H9 (cell line): ENCODE results near the gene BNIP5. TPM values are rescaled to one million over a fixed set of nuclear protein-coding genes. Genes with fewer than 3 reads are reported as not detected.

ENCODE experiments used
- DNase-seq: peaks from one replicate; pipeline ENCODE4 v3.0.0-alpha.2; 2017
- H2AFZ ChIP-seq: one replicate; pipeline ENCODE4 v1.6.1; 2013; ENCODE audit warnings: mild to moderate bottlenecking, low read length, control low read depth, moderate library complexity
- H2AK5ac ChIP-seq: 2 replicates; pipeline ENCODE4 v1.6.1; 2013; ENCODE audit warnings: low read length, control low read depth, mixed read lengths; ENCODE audit not compliant: insufficient read length
- H2BK120ac ChIP-seq: one replicate; pipeline ENCODE4 v1.6.1; 2013; ENCODE audit warnings: low read depth, mild to moderate bottlenecking, low read length, control low read depth, inconsistent platforms; ENCODE audit not compliant: poor library complexity, severe bottlenecking
- H2BK12ac ChIP-seq: 2 replicates; pipeline ENCODE4 v1.6.1; 2013; ENCODE audit warnings: low read length, control low read depth, mixed read lengths, low read depth; ENCODE audit not compliant: insufficient read length
- H2BK15ac ChIP-seq: 2 replicates; pipeline ENCODE4 v1.6.1; 2013; ENCODE audit warnings: low read depth, low read length, control low read depth
- H2BK20ac ChIP-seq: one replicate; pipeline ENCODE4 v1.6.1; 2013; ENCODE audit warnings: low read depth, mild to moderate bottlenecking, low read length, control low read depth, inconsistent platforms; ENCODE audit not compliant: poor library complexity, severe bottlenecking
- H2BK5ac ChIP-seq: 2 replicates; pipeline ENCODE4 v1.6.1; 2013; ENCODE audit warnings: low read length, control low read depth, mixed read lengths; ENCODE audit not compliant: insufficient read length
- H3K14ac ChIP-seq: 2 replicates; pipeline ENCODE4 v1.6.1; 2013; ENCODE audit warnings: low read length, control low read depth; ENCODE audit not compliant: insufficient read depth
- H3K18ac ChIP-seq: 2 replicates; pipeline ENCODE4 v1.6.1; 2013; ENCODE audit warnings: low read depth, mild to moderate bottlenecking, mixed read lengths, low read length, control low read depth; ENCODE audit not compliant: insufficient read length
- H3K23ac ChIP-seq: 2 replicates; pipeline ENCODE4 v1.6.1; 2013; ENCODE audit warnings: low read length, control low read depth, mixed read lengths, low read depth; ENCODE audit not compliant: insufficient read length
- H3K23me2 ChIP-seq: 2 replicates; pipeline ENCODE4 v1.6.1; 2013; ENCODE audit warnings: low read depth, mild to moderate bottlenecking, mixed read lengths, low read length, control low read depth; ENCODE audit not compliant: insufficient read length, poor library complexity, severe bottlenecking
- H3K27ac ChIP-seq: 2 replicates; pipeline ENCODE4 v1.5.1; 2013; ENCODE audit warnings: low read length, control low read depth, mixed read lengths, low read depth; ENCODE audit not compliant: insufficient read length
- H3K27me3 ChIP-seq: 2 replicates; pipeline ENCODE4 v1.6.1; 2013; ENCODE audit warnings: low read length, control low read depth, inconsistent platforms; ENCODE audit not compliant: insufficient read depth
- H3K4ac ChIP-seq: 2 replicates; pipeline ENCODE4 v1.6.1; 2013; ENCODE audit warnings: low read depth, mild to moderate bottlenecking, control low read depth, inconsistent platforms, low read length, moderate library complexity
- H3K4me1 ChIP-seq: 2 replicates; pipeline ENCODE4 v1.6.1; 2013; ENCODE audit warnings: low read length, control low read depth, inconsistent platforms; ENCODE audit not compliant: insufficient read depth
- H3K4me2 ChIP-seq: 2 replicates; pipeline ENCODE4 v1.6.1; 2013; ENCODE audit warnings: low read length, control low read depth, mixed read lengths; ENCODE audit not compliant: insufficient read length, insufficient read depth
- H3K56ac ChIP-seq: 2 replicates; pipeline ENCODE4 v1.6.1; 2013; ENCODE audit warnings: low read depth, mild to moderate bottlenecking, mixed read lengths, low read length, control low read depth; ENCODE audit not compliant: insufficient read length
- H3K79me1 ChIP-seq: 2 replicates; pipeline ENCODE4 v1.6.1; 2013; ENCODE audit warnings: low read depth, mild to moderate bottlenecking, moderate library complexity, low read length, control low read depth, inconsistent platforms; ENCODE audit not compliant: insufficient read depth, poor library complexity, severe bottlenecking
- H3K79me2 ChIP-seq: 2 replicates; pipeline ENCODE4 v1.6.1; 2013; ENCODE audit warnings: low read length, control low read depth, inconsistent platforms; ENCODE audit not compliant: insufficient read depth
- H3K9ac ChIP-seq: 2 replicates; pipeline ENCODE4 v1.6.1; 2013; ENCODE audit warnings: low read length, control low read depth, mixed read lengths; ENCODE audit not compliant: insufficient read length; ENCODE audit errors: extremely low read depth
- H3K9me3 ChIP-seq: one replicate; pipeline ENCODE4 v1.6.1; 2013; ENCODE audit warnings: low read depth, low read length, inconsistent platforms; ENCODE audit not compliant: control insufficient read depth
- H3T11ph ChIP-seq: one replicate; pipeline ENCODE4 v1.6.1; 2013; ENCODE audit warnings: mild to moderate bottlenecking, low read length, control low read depth, inconsistent platforms
- H4K20me1 ChIP-seq: one replicate; pipeline ENCODE4 v1.6.1; 2013; ENCODE audit not compliant: control insufficient read depth, insufficient read length, insufficient read depth
- H4K5ac ChIP-seq: 2 replicates; pipeline ENCODE4 v1.6.1; 2013; ENCODE audit warnings: low read depth, mild to moderate bottlenecking, mixed read lengths, low read length, control low read depth; ENCODE audit not compliant: insufficient read length
- H4K8ac ChIP-seq: replicated peaks from 2 replicates; pipeline ENCODE4 v1.6.1; 2013; ENCODE audit warnings: low read length, control low read depth, mixed read lengths, low read depth; ENCODE audit not compliant: insufficient read length
- H4K91ac ChIP-seq: 2 replicates; pipeline ENCODE4 v1.6.1; 2013; ENCODE audit warnings: low read depth, mild to moderate bottlenecking, moderate library complexity, mixed read lengths, low read length, control low read depth; ENCODE audit not compliant: insufficient read length
- H3K27ac Mint-ChIP-seq, 3 experiments: 2 replicates in 2 of 3; 3 replicates in 1 of 3; pipeline ENCODE4 v1.8.0; 2020 to 2021; ENCODE audit warnings: mixed read lengths in 3 of 3, mild to moderate bottlenecking in 1 of 3, moderate library complexity in 1 of 3
- H3K27me3 Mint-ChIP-seq: 2 replicates; pipeline ENCODE4 v1.8.0; 2021; ENCODE audit warnings: low read depth, mild to moderate bottlenecking, moderate library complexity, mixed read lengths
- H3K36me3 Mint-ChIP-seq, 3 experiments: 2 replicates in 2 of 3; 3 replicates in 1 of 3; pipeline ENCODE4 v1.8.0; 2020 to 2021; ENCODE audit warnings: low read depth in 3 of 3, mixed read lengths in 3 of 3; ENCODE audit not compliant: insufficient read depth in 1 of 3
- H3K4me1 Mint-ChIP-seq, 2 experiments: 2 replicates each; pipeline ENCODE4 v1.8.0; 2020; ENCODE audit warnings: mixed read lengths in 2 of 2
- H3K4me3 Mint-ChIP-seq, 2 experiments: 2 replicates in 1 of 2; 3 replicates in 1 of 2; pipeline ENCODE4 v1.8.0; 2020 to 2021; ENCODE audit warnings: mild to moderate bottlenecking in 2 of 2, mixed read lengths in 2 of 2, moderate library complexity in 1 of 2
- H3K9me3 Mint-ChIP-seq, 2 experiments: 2 replicates in 1 of 2; 3 replicates in 1 of 2; pipeline ENCODE4 v1.8.0; 2020; ENCODE audit warnings: mild to moderate bottlenecking in 2 of 2, mixed read lengths in 2 of 2, moderate library complexity in 1 of 2
- CTCF ChIP-seq: fragments of 200-600 bp; sonication (generic); conservative IDR thresholded peaks from 3 replicates; pipeline ENCODE4 v1.8.0; 2021; ENCODE audit warnings: antibody characterized with exemption, mild to moderate bottlenecking
- WGBS: extraction: QIAGEN DNeasy Blood & Tissue Kit; methylation state at CpG from one replicate; pipeline ENCODE4 v1.1.7; 2013; ENCODE audit warnings: missing lambda C conversion rate, low lambda C conversion rate, mixed read lengths; ENCODE audit not compliant: insufficient read length; ENCODE audit errors: extremely low coverage; 5-methylcytosine and 5-hydroxymethylcytosine counted together
- total RNA-seq: library from RNA; stranded (reverse); gene quantifications from 2 replicates; pipeline ENCODE4 v1.2.1, GENCODE V29; 2021

The BNIP5 gene
- total RNA-seq, 1 experiment from 2014 or later = not detected

- H4K91ac ChIP-seq = no peak overlapping the region
- H3K18ac ChIP-seq = no peak overlapping the region
- no peaks in the 10 kb centered on the region for H3K4me1 ChIP-seq
- no peak overlapping the region for H2BK20ac ChIP-seq
- H4K8ac ChIP-seq = no peak overlapping the region
- no peak overlapping the region for H2AFZ ChIP-seq
- Mint-ChIP-seq H3K27ac (no peak overlapping the region), H3K27me3 (peaks cover 15% of the 10 kb centered on the region), H3K4me1 (peaks cover 32 to 53% of the 10 kb centered on the region in 2 experiments), H3K36me3 (no peaks in the 10 kb centered on the region), H3K9me3 (no peaks in the 10 kb centered on the region; a peak in 1 of 5 replicates), H3K4me3 (no peak overlapping the region)
- no peak for DNase-seq
- H2AK5ac ChIP-seq = no peak overlapping the region
- no peak overlapping the region for H3K23ac ChIP-seq
- H2BK15ac ChIP-seq = no peak overlapping the region
- no peaks in the 10 kb centered on the region for H3K23me2 ChIP-seq
- H3K9me3 ChIP-seq = no peaks in the 10 kb centered on the region
- no peaks in the 10 kb centered on the region for H3K79me2 ChIP-seq
- no peak overlapping the region for H3K9ac ChIP-seq
- no peak overlapping the region for H2BK5ac ChIP-seq
- no peak overlapping the region for H3K14ac ChIP-seq
- H4K5ac ChIP-seq = no peak overlapping the region
- no peak for TF ChIP-seq CTCF
- H3K27ac ChIP-seq = no peak overlapping the region
- no peaks in the 10 kb centered on the region for H3K79me1 ChIP-seq
- no peak overlapping the region for H3K56ac ChIP-seq
- no peak overlapping the region for H3T11ph ChIP-seq
- H3K27me3 ChIP-seq = no peaks in the 10 kb centered on the region
- no peak overlapping the region for H3K4me2 ChIP-seq
- H3K4ac ChIP-seq = no peak overlapping the region
- H2BK120ac ChIP-seq = no peak overlapping the region
- no peak overlapping the region for H2BK12ac ChIP-seq
- H4K20me1 ChIP-seq = no peaks in the 10 kb centered on the region
- no CpG with 5 or more reads among the region's 14 CpGs for WGBS
Observed at GRCh38 chr6:36330366-36330765, 6.3 kb downstream of the BNIP5 start.
